ENCODE measurements around the gene ABHD12.
"Not testable (repeated sequence)": the region's sequence is repeated elsewhere in the genome, so short reads cannot be mapped to it uniquely, and the experiment has no call there.

The ABHD12 gene

GRCh38 chr20:25353353-25353746 lies 37.3 kb downstream of the ABHD12 start:
- no peak for DNase-seq

DNA sequence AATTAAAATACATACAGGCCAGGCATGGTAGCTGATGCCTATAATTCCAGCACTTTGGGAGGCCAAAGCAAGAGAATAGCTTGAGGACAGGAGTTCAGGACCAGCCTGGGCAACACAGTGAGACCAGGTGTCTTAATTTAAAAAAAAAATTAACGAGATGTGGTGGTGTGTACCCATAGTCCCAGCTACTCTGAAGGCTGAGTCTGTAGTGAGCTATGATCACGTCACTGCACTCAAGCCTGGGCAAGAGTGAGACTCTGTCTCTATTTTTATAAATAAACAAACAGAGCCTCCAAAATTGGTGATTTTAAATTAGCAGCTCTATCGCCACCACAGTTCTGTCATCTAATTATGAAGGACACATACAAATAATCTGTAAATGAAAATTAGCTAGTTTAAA lies 37.9 kb downstream of the ABHD12 start:
- DNase-seq = no peak

DNA sequence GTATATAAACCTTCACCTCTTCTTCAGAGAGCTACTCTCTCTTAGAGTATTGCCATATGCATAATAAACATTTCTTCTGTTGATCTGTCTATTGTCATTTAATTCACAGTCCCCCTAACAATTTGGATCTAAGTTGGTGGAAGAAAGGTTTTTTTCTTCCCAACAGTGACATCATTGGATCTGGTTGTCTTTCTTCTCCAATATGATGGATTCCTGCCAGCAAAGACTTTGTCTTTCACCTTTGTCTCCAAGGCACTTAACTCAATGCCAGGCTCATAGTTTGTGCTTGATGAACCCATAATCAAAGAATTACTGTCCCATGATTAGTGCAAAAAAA lies 39.6 kb downstream of the ABHD12 start:
- DNase-seq = no peak

GRCh38 chr20:25346349-25346748 lies 44.3 kb downstream of the ABHD12 start:
- no peak for DNase-seq

- no peak for DNase-seq
These were observed 44.9 kb downstream of the ABHD12 start for GRCh38 chr20:25345721-25346120.

GRCh38 chr20:25344634-25345033 lies 46.0 kb downstream of the ABHD12 start:
- no peak for DNase-seq

- DNase-seq = no peak
These were observed 48.6 kb downstream of the ABHD12 start for GRCh38 chr20:25341716-25342680.

DNA sequence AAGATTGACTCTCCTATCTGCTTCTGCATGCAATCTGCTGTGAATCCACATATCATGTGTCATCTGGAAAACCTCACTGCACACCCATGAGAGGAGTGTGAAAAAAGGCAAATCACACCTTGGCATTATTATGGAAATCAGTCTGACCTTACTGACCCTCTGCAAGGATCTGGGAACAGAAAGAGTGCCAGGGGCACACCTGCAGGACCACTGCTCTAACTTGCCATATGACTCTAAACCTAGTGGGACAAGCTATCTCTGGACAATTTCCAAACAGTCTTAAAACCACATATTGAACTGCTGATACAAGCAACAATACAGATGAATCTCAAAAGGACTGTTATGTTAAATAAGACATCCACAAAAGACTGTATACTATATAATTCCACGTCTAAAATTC lies 50.3 kb downstream of the ABHD12 start:
- no peak for DNase-seq

GRCh38 chr20:25339608-25340007 lies 51.0 kb downstream of the ABHD12 start:
- no peak for DNase-seq

DNA sequence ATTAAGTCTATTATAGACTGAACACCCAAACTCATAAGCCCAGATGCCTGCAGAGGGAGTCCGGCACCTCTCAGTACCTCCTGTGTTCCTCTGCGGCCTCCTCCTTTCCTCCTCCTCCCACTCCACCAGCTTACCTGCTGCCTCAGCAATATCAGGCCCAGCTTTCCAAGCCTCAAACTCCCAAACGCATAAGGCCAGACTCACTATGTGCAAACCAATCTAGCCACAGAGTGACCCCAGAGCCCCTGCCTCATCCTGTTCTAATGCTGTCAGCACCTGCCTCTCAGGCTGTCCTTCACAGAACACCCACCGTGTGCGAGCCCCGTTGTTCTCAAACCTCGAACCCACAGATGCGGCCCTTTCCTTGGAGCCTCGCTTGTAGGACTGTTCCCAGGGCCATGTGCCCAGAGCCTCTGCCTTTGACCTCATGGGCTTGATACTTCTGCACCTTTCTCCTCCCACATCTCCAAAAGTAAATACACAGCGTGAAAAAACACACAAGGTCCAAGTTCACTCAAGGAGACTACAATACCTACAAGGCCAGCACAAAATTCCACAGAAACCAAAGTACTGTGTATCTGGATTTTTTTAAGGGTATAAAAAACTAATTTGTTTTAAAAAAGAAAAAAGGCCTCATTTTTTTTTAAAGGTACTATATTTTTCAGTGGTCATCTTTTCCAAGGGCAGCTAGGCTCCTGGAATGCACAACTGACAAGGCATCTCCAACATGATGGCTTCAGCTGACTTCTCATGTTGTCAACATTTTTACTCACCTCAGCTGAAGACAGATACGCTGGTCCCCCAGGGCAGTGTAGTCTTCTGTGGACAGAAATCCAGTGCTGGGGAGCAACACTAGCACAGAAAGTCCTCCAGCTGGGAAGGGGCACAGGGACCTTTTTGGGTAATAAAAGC lies 52.3 kb downstream of the ABHD12 start:
- DNase-seq = no peak

- no peak for DNase-seq
These were observed 53.8 kb downstream of the ABHD12 start for GRCh38 chr20:25336561-25337422.

GRCh38 chr20:25334972-25335371 lies 55.7 kb downstream of the ABHD12 start:
- not testable (repeated sequence) for DNase-seq

- DNase-seq = no peak
These were observed 61.6 kb downstream of the ABHD12 start for GRCh38 chr20:25328954-25329498.

GRCh38 chr20:25327521-25328235 lies 63.0 kb downstream of the ABHD12 start:
- no peak for DNase-seq

DNA sequence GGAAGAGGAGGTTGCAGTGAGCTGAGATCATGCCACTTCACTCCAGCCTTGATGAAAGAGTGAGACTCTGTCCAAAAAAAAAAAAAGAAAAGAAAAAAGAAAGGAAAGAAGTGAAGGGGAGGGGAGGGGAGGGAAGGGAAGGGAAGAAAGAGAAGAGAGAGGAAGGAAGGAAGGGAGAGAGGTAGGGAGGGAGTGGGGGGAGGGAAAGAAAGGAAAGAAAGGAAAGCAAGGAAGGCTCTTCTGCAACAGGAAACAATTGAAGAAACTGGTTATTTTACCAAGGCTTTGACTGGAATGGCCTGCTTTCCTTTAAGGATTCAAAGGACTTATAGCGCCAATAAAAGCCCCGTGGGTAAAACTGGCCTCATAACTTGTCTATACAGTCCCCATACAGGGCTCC lies 64.6 kb downstream of the ABHD12 start:
- no peak for DNase-seq

GRCh38 chr20:25325073-25325472 lies 65.6 kb downstream of the ABHD12 start:
- peak; percentile 6 to 27 for DNase-seq

DNA sequence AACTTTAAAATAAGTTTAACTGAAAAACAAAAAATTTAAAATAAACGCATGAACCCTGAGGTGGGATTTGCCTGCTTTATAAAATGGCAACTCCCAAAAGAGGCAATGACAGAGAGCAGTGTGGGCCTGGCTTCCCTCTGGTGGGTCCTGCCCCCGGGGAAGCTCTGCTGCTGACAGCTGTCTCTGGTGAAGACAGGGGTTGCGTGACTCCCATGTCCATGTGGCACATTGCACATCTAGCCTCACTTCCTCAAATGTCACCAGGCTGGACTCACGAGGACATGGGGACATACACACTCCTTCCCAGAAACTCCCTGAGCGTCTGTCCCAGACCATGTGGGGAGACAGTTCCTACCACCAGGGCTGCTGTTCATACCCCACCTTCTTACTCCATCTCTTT lies 66.2 kb downstream of the ABHD12 start:
- DNase-seq = peak; percentile 97 to 99

- no peak for DNase-seq
These were observed 67.0 kb downstream of the ABHD12 start for GRCh38 chr20:25323496-25324246.

GRCh38 chr20:25321991-25322390 lies 68.6 kb downstream of the ABHD12 start:
- no peak for DNase-seq

GRCh38 chr20:25321262-25321831 lies 69.3 kb downstream of the ABHD12 start:
- peak; percentile 46 to 83 for DNase-seq
